ENCODE measurements around the gene SOWAHD. TPM values are rescaled to one million over a fixed set of nuclear protein-coding genes. Genes with fewer than 3 reads are reported as not detected.

SOWAHD gene
- total RNA-seq, 4 donors from 2014 or later: 1.3 to 2.7 (median 2.5) TPM; not detected in 1

GRCh38 chrX:119753639-119754257, 4.6 kb upstream of the SOWAHD start:
- TF ChIP-seq POLR2A (IDR thresholded peaks at IDR 0.05): no peak
- TF ChIP-seq CTCF (IDR thresholded peaks at IDR 0.05): peak; percentile 28 to 63 (median 48)
- peak overlapping the region in 2 of 4 donors; percentile 75 to 86 for H3K27ac ChIP-seq
- H3K4me1 ChIP-seq: peaks cover 0 to 9% (median 9%) of the 10 kb centered on the region in 4 donors
- no peaks in the 10 kb centered on the region for H3K9me3 ChIP-seq
- H3K27me3 ChIP-seq: no peaks in the 10 kb centered on the region
- H3K4me3 ChIP-seq: no peak overlapping the region
- DNase-seq: peak in 1 of 3 donors; percentile 58
- no peaks in the 10 kb centered on the region for H3K36me3 ChIP-seq

GRCh38 chrX:119755981-119756533, 2.3 kb upstream of the SOWAHD start:
- Histone ChIP-seq H3K27ac (peak overlapping the region; percentile 75 to 95 (median 88)), H3K4me1 (peaks cover 0 to 9% (median 9%) of the 10 kb centered on the region in 4 donors), H3K36me3 (no peaks in the 10 kb centered on the region), H3K27me3 (no peaks in the 10 kb centered on the region), H3K9me3 (no peaks in the 10 kb centered on the region), H3K4me3 (no peak overlapping the region)
- DNase-seq: peak in 2 of 3 donors; percentile 78 to 84
- no peak for TF ChIP-seq POLR2A (IDR thresholded peaks at IDR 0.05)
- no peak for TF ChIP-seq CTCF (IDR thresholded peaks at IDR 0.05)

GRCh38 chrX:119756926-119757635, 1.3 kb upstream of the SOWAHD start:
- no peaks in the 10 kb centered on the region for H3K9me3 ChIP-seq
- H3K4me3 ChIP-seq: peak overlapping the region in 1 of 4 donors; percentile 56
- peak in 2 of 3 donors; percentile 36 to 61 for DNase-seq
- H3K4me1 ChIP-seq: peaks cover 0 to 9% (median 9%) of the 10 kb centered on the region in 4 donors
- peak overlapping the region; percentile 75 to 95 (median 88) for H3K27ac ChIP-seq
- no peaks in the 10 kb centered on the region for H3K27me3 ChIP-seq
- H3K36me3 ChIP-seq: no peaks in the 10 kb centered on the region
- TF ChIP-seq CTCF (IDR thresholded peaks at IDR 0.05): no peak
- TF ChIP-seq POLR2A (IDR thresholded peaks at IDR 0.05): no peak

GRCh38 chrX:119757646-119757978, 776 bp upstream of the SOWAHD start:
- TF ChIP-seq CTCF (IDR thresholded peaks at IDR 0.05) (no peak), POLR2A (IDR thresholded peaks at IDR 0.05) (no peak)
- peak overlapping the region in 3 of 4 donors; percentile 56 to 58 (median 57) for H3K4me3 ChIP-seq
- H3K27ac ChIP-seq: peak overlapping the region; percentile 75 to 95 (median 88)
- DNase-seq: no peak
- H3K27me3 ChIP-seq: no peaks in the 10 kb centered on the region
- no peaks in the 10 kb centered on the region for H3K9me3 ChIP-seq
- peaks cover 0 to 9% (median 9%) of the 10 kb centered on the region in 4 donors for H3K4me1 ChIP-seq
- H3K36me3 ChIP-seq: no peaks in the 10 kb centered on the region

GRCh38 chrX:119758731-119759247, 401 bp downstream of the SOWAHD start:
- H3K27me3 ChIP-seq: no peaks in the 10 kb centered on the region
- peaks cover 0 to 9% (median 9%) of the 10 kb centered on the region in 4 donors for H3K4me1 ChIP-seq
- H3K36me3 ChIP-seq: no peaks in the 10 kb centered on the region
- H3K9me3 ChIP-seq: no peaks in the 10 kb centered on the region
- TF ChIP-seq CTCF (IDR thresholded peaks at IDR 0.05): peak in 1 of 6 experiments; percentile 1
- TF ChIP-seq POLR2A (IDR thresholded peaks at IDR 0.05): peak; percentile 7 to 23
- H3K4me3 ChIP-seq: peak overlapping the region; percentile 56 to 66 (median 58)
- peak overlapping the region; percentile 75 to 95 (median 88) for H3K27ac ChIP-seq
- DNase-seq: peak; percentile 51 to 74 (median 70)
